Measurements from ENCODE around the gene EFCAB7.

Gene EFCAB7

GRCh38 chr1:63603810-63604209 is 80.5 kb downstream of the EFCAB7 start:
- Histone ChIP-seq H3K9me3 (ENCODE audit: insufficient read depth, low read length) (no peaks in the 10 kb centered on the region), H3K9ac (ENCODE audit: low read length) (no peak overlapping the region), H3K4me1 (ENCODE audit: low read length) (no peaks in the 10 kb centered on the region), H3K4me3 (ENCODE audit: low read length) (no peak overlapping the region), H2AFZ (ENCODE audit: low read depth, low read length) (no peak overlapping the region), H3K27ac (ENCODE audit: low read length) (no peak overlapping the region), H3K27me3 (ENCODE audit: low read depth, low read length) (no peaks in the 10 kb centered on the region), H4K20me1 (ENCODE audit: insufficient read depth, low read length) (no peaks in the 10 kb centered on the region), H3K79me2 (ENCODE audit: low read length) (no peaks in the 10 kb centered on the region), H3K36me3 (replicated peaks; ENCODE audit: low read depth, low read length) (no peaks in the 10 kb centered on the region), H3K4me2 (ENCODE audit: low read length) (no peak overlapping the region)
- TF ChIP-seq EZH2phosphoT487 (IDR thresholded peaks at IDR 0.05; ENCODE audit: low read depth): no peak
- no peak for TF ChIP-seq CTCF (IDR thresholded peaks at IDR 0.05; ENCODE audit: low read depth, low read length)

- TF ChIP-seq EZH2phosphoT487 (IDR thresholded peaks at IDR 0.05; ENCODE audit: low read depth): no peak
- TF ChIP-seq CTCF (IDR thresholded peaks at IDR 0.05; ENCODE audit: low read depth, low read length): no peak
- Histone ChIP-seq H3K27ac (ENCODE audit: low read length) (no peak overlapping the region), H3K79me2 (ENCODE audit: low read length) (no peaks in the 10 kb centered on the region), H3K9ac (ENCODE audit: low read length) (no peak overlapping the region), H3K4me2 (ENCODE audit: low read length) (no peak overlapping the region), H2AFZ (ENCODE audit: low read depth, low read length) (no peak overlapping the region), H3K4me3 (ENCODE audit: low read length) (no peak overlapping the region), H3K9me3 (ENCODE audit: insufficient read depth, low read length) (no peaks in the 10 kb centered on the region), H4K20me1 (ENCODE audit: insufficient read depth, low read length) (no peaks in the 10 kb centered on the region), H3K4me1 (ENCODE audit: low read length) (no peaks in the 10 kb centered on the region), H3K27me3 (ENCODE audit: low read depth, low read length) (no peaks in the 10 kb centered on the region), H3K36me3 (replicated peaks; ENCODE audit: low read depth, low read length) (no peaks in the 10 kb centered on the region)
Observed at GRCh38 chr1:63607322-63607721, 84.0 kb downstream of the EFCAB7 start.

DNA sequence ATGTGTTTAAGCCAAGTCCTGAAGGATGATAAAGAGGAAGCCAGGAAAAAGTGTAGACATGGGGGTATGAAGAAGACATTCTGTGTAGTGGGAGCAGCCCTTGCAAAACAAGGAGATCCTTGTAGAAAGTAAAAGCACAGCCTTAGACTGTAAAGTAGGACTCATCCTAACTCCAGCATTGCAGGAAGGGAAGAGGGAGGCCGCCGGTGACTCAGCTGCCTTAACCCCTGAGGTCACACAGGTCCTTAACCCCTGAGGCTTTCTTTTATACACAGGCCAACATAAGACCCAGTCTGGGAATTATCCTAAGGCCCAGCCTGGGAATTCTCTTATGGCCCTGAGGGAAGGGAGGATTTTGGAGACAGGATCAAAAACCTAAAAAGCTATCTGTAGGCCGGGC is 87.9 kb downstream of the EFCAB7 start:
- no peak for TF ChIP-seq EZH2phosphoT487 (IDR thresholded peaks at IDR 0.05; ENCODE audit: low read depth)
- TF ChIP-seq CTCF (IDR thresholded peaks at IDR 0.05; ENCODE audit: low read depth, low read length): no peak
- H4K20me1 ChIP-seq (ENCODE audit: insufficient read depth, low read length): no peaks in the 10 kb centered on the region
- H3K9ac ChIP-seq (ENCODE audit: low read length): no peak overlapping the region
- H3K9me3 ChIP-seq (ENCODE audit: insufficient read depth, low read length): no peaks in the 10 kb centered on the region
- H3K4me2 ChIP-seq (ENCODE audit: low read length): no peak overlapping the region
- no peaks in the 10 kb centered on the region for H3K36me3 ChIP-seq (replicated peaks; ENCODE audit: low read depth, low read length)
- H3K79me2 ChIP-seq (ENCODE audit: low read length): no peaks in the 10 kb centered on the region
- H3K4me1 ChIP-seq (ENCODE audit: low read length): no peaks in the 10 kb centered on the region
- no peaks in the 10 kb centered on the region for H3K27me3 ChIP-seq (ENCODE audit: low read depth, low read length)
- no peak overlapping the region for H3K27ac ChIP-seq (ENCODE audit: low read length)
- H2AFZ ChIP-seq (ENCODE audit: low read depth, low read length): no peak overlapping the region
- no peak overlapping the region for H3K4me3 ChIP-seq (ENCODE audit: low read length)

- Histone ChIP-seq H3K9me3 (ENCODE audit: insufficient read depth, low read length) (no peaks in the 10 kb centered on the region), H3K27ac (ENCODE audit: low read length) (no peak overlapping the region), H3K4me1 (ENCODE audit: low read length) (no peaks in the 10 kb centered on the region), H4K20me1 (ENCODE audit: insufficient read depth, low read length) (no peaks in the 10 kb centered on the region), H3K79me2 (ENCODE audit: low read length) (no peaks in the 10 kb centered on the region), H3K36me3 (replicated peaks; ENCODE audit: low read depth, low read length) (no peaks in the 10 kb centered on the region), H3K27me3 (ENCODE audit: low read depth, low read length) (no peaks in the 10 kb centered on the region), H3K4me2 (ENCODE audit: low read length) (no peak overlapping the region), H2AFZ (ENCODE audit: low read depth, low read length) (no peak overlapping the region), H3K4me3 (ENCODE audit: low read length) (no peak overlapping the region), H3K9ac (ENCODE audit: low read length) (no peak overlapping the region)
- TF ChIP-seq EZH2phosphoT487 (IDR thresholded peaks at IDR 0.05; ENCODE audit: low read depth) (no peak), CTCF (IDR thresholded peaks at IDR 0.05; ENCODE audit: low read depth, low read length) (no peak)
Observed at GRCh38 chr1:63612564-63612963, 89.2 kb downstream of the EFCAB7 start.

All from OCI-LY3 (cell line).